CD4-positive, CD25-positive, alpha-beta regulatory T cell (primary cell): ENCODE results near the gene ATP5F1B. TPM values are rescaled to one million over a fixed set of nuclear protein-coding genes. Genes with fewer than 3 reads are reported as not detected.
A peak's percentile ranks its signal among the peaks of the same experiment; 100 is the strongest.

Source experiments
- ATAC-seq, 2 donors: fragments of 150-1000 bp; cut with Tn5 transposase; one replicate each; pipeline ENCODE4 v1.10.0; 2021; ENCODE audit warnings: low read depth in 2 of 2, moderate number of reproducible peaks in 2 of 2, moderate library complexity in 1 of 2
- DNase-seq, 3 donors: peaks; one replicate each; pipeline versions ENCODE4 v3.0.0 to v3.0.0-alpha.2; 2012 to 2022; ENCODE audit warnings: mixed read lengths in 1 of 3
- H3K27ac ChIP-seq: one replicate; pipeline ENCODE4 v1.7.0; 2013; ENCODE audit warnings: mild to moderate bottlenecking, low read length; ENCODE audit not compliant: insufficient read depth, poor library complexity, severe bottlenecking
- H3K27me3 ChIP-seq: one replicate; pipeline ENCODE4 v1.7.0; 2013; ENCODE audit warnings: low read length; ENCODE audit not compliant: control insufficient read depth, insufficient read depth
- H3K36me3 ChIP-seq: one replicate; pipeline ENCODE4 v1.7.0; 2013; ENCODE audit warnings: mild to moderate bottlenecking, low read length, moderate library complexity; ENCODE audit not compliant: control insufficient read depth, insufficient read depth
- H3K4me1 ChIP-seq: 2 replicates; pipeline ENCODE4 v1.7.0; 2013; ENCODE audit warnings: mild to moderate bottlenecking, low read length; ENCODE audit not compliant: insufficient read depth, control insufficient read depth, poor library complexity, severe bottlenecking
- H3K4me3 ChIP-seq: one replicate; pipeline ENCODE4 v1.7.0; 2013; ENCODE audit warnings: low read depth, mild to moderate bottlenecking, low read length, moderate library complexity
- H3K9me3 ChIP-seq, 2 experiments: 1 replicate in 1 of 2; 2 replicates in 1 of 2; pipeline ENCODE4 v1.7.0; 2013; ENCODE audit warnings: low read length in 2 of 2, mild to moderate bottlenecking in 1 of 2, moderate library complexity in 1 of 2; ENCODE audit not compliant: control insufficient read depth in 2 of 2
- H3K27ac Mint-ChIP-seq, 3 donors: one replicate each; pipeline ENCODE4 v1.8.0; 2020 to 2022; ENCODE audit warnings: mild to moderate bottlenecking in 3 of 3, mixed read lengths in 3 of 3, moderate library complexity in 2 of 3
- H3K27me3 Mint-ChIP-seq: one replicate; pipeline ENCODE4 v1.8.0; 2022; ENCODE audit warnings: mild to moderate bottlenecking, mixed read lengths
- H3K36me3 Mint-ChIP-seq: one replicate; pipeline ENCODE4 v1.8.0; 2020; ENCODE audit warnings: mixed read lengths
- H3K4me1 Mint-ChIP-seq, 4 donors: one replicate each; pipeline ENCODE4 v1.8.0; 2020 to 2022; ENCODE audit warnings: mixed read lengths in 4 of 4, mild to moderate bottlenecking in 1 of 4
- H3K4me3 Mint-ChIP-seq, 4 donors: one replicate each; pipeline ENCODE4 v1.8.0; 2020 to 2022; ENCODE audit warnings: mild to moderate bottlenecking in 4 of 4, mixed read lengths in 4 of 4, moderate library complexity in 3 of 4
- H3K9me3 Mint-ChIP-seq, 7 donors: one replicate each; pipeline ENCODE4 v1.8.0; 2020 to 2022; ENCODE audit warnings: mixed read lengths in 7 of 7, mild to moderate bottlenecking in 3 of 7, moderate library complexity in 2 of 7
- polyA plus RNA-seq, 4 donors: library from polyadenylated mRNA; unstranded; fragments of 300-500 nt; fragmentation: Illumina TruSeq; gene quantifications; one replicate each; pipeline ENCODE4 v1.2.3, GENCODE V29; 2021
- total RNA-seq: library from RNA; stranded (reverse); gene quantifications from one replicate; pipeline ENCODE4 v1.2.3, GENCODE V29; 2022

The ATP5F1B gene
- total and polyA plus RNA-seq, 5 donors from 2014 or later, result 277 to 1,082 (median 820) TPM

GRCh38 chr12:56682323-56682722 lies 36.5 kb upstream of the ATP5F1B start:
- DNase-seq, result no peak
- Histone ChIP-seq H3K27me3 (no peaks in the 10 kb centered on the region), H3K27ac (peak overlapping the region; percentile 99), H3K9me3 (no peaks in the 10 kb centered on the region), H3K4me3 (peak overlapping the region; percentile 10), H3K36me3 (peaks cover 20% of the 10 kb centered on the region), H3K4me1 (peaks cover 76% of the 10 kb centered on the region)
- peak overlapping the region; percentile 72 to 97 (median 90) for H3K27ac Mint-ChIP-seq
- peaks cover 17 to 76% (median 47%) of the 10 kb centered on the region in 4 donors for H3K4me1 Mint-ChIP-seq
- H3K36me3 Mint-ChIP-seq, result peaks cover 11% of the 10 kb centered on the region
- H3K27me3 Mint-ChIP-seq, result peaks cover 9% of the 10 kb centered on the region
- H3K9me3 Mint-ChIP-seq, result no peaks in the 10 kb centered on the region
- H3K4me3 Mint-ChIP-seq, result peak overlapping the region; percentile 95 to 100 (median 98)
- no peak for ATAC-seq

GRCh38 chr12:56679883-56680575 lies 34.2 kb upstream of the ATP5F1B start:
- Histone ChIP-seq H3K27me3 (no peaks in the 10 kb centered on the region), H3K9me3 (no peaks in the 10 kb centered on the region)
- DNase-seq, result no peak

DNA sequence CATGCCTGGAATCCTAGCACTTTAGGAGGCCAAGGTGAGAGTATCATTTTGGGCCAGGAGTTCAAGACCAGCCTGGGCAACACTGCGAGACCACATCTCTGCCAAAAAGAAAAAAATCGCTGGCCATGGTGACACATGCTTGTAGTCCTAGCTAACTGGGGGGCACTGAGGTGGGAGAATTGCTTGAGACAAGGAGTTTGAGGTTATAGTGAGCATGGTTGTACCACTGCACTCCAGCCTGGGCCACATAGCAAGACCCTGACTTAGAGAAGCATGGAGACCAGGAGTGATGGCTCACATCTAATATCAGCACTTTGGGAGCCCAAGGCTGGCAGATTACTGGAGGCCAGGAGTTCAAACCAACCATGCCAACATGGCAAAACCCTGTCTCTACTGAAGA lies 33.1 kb upstream of the ATP5F1B start:
- Histone ChIP-seq H3K4me1 (peaks cover 77% of the 10 kb centered on the region), H3K4me3 (no peak overlapping the region), H3K36me3 (peaks cover 20% of the 10 kb centered on the region), H3K27ac (peak overlapping the region; percentile 25), H3K9me3 (no peaks in the 10 kb centered on the region), H3K27me3 (no peaks in the 10 kb centered on the region)
- no peak for ATAC-seq
- DNase-seq, result no peak
- Mint-ChIP-seq H3K27me3 (peaks cover under 1% of the 10 kb centered on the region), H3K27ac (peak overlapping the region in 2 of 3 donors; percentile 31 to 73), H3K4me3 (peak overlapping the region; percentile 10 to 78 (median 60)), H3K36me3 (peaks cover 10% of the 10 kb centered on the region), H3K9me3 (no peaks in the 10 kb centered on the region), H3K4me1 (peaks cover 13 to 82% (median 50%) of the 10 kb centered on the region in 4 donors)

More at GRCh38 chr12:56679883-56680575, 34.2 kb upstream of the ATP5F1B start:
- Mint-ChIP-seq H3K9me3 (no peaks in the 10 kb centered on the region), H3K27me3 (peaks cover 9% of the 10 kb centered on the region), H3K36me3 (peaks cover 6% of the 10 kb centered on the region), H3K27ac (peak overlapping the region; percentile 10 to 76 (median 51)), H3K4me1 (peaks cover 19 to 85% (median 56%) of the 10 kb centered on the region in 4 donors), H3K4me3 (peak overlapping the region; percentile 38 to 78 (median 49))
- Histone ChIP-seq H3K4me1 (peaks cover 80% of the 10 kb centered on the region), H3K27ac (peak overlapping the region; percentile 19), H3K4me3 (no peak overlapping the region), H3K36me3 (peaks cover 20% of the 10 kb centered on the region)
- ATAC-seq, result no peak

DNA sequence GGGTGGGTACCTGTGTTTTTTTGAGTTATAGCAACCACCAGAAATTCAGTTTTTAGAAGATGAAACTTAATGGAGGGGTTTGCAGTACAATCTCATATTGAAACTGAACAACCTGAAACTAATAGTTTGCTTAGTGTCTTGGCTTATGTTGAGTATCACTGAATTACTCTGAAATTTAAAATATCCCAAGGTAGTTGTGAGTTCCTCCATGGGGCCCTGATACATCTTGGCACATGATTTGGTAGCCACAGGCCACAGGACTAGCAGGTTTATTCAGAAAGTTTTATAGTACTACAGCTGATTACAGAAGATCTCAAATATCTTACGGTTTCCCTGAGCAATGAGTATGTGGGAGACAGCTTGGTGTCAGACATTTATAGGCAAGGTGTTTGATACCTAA lies 31.9 kb upstream of the ATP5F1B start:
- Histone ChIP-seq H3K27me3 (no peaks in the 10 kb centered on the region), H3K4me3 (peak overlapping the region; percentile 43), H3K36me3 (peaks cover 22% of the 10 kb centered on the region), H3K9me3 (no peaks in the 10 kb centered on the region), H3K27ac (peak overlapping the region; percentile 25), H3K4me1 (peaks cover 76% of the 10 kb centered on the region)
- Mint-ChIP-seq H3K36me3 (peaks cover 15% of the 10 kb centered on the region), H3K4me3 (peak overlapping the region in 2 of 4 donors; percentile 46 to 64), H3K4me1 (peaks cover 18 to 86% (median 54%) of the 10 kb centered on the region in 4 donors), H3K27me3 (no peaks in the 10 kb centered on the region), H3K27ac (peak overlapping the region; percentile 14 to 58 (median 36)), H3K9me3 (no peaks in the 10 kb centered on the region)
- peak in 1 of 2 donors; percentile 22 for ATAC-seq
- no peak for DNase-seq

- DNase-seq, result no peak
- no peaks in the 10 kb centered on the region for H3K9me3 ChIP-seq
- peak overlapping the region; percentile 57 for H3K27ac ChIP-seq
- peak overlapping the region; percentile 43 for H3K4me3 ChIP-seq
- Mint-ChIP-seq H3K4me3 (peak overlapping the region in 2 of 4 donors; percentile 46 to 47), H3K4me1 (peaks cover 21 to 86% (median 55%) of the 10 kb centered on the region in 4 donors), H3K27me3 (no peaks in the 10 kb centered on the region), H3K27ac (peak overlapping the region in 2 of 3 donors; percentile 4 to 23), H3K9me3 (no peaks in the 10 kb centered on the region), H3K36me3 (peaks cover 12% of the 10 kb centered on the region)
- ATAC-seq, result no peak
- H3K27me3 ChIP-seq, result no peaks in the 10 kb centered on the region
- H3K4me1 ChIP-seq, result peaks cover 76% of the 10 kb centered on the region
- peaks cover 24% of the 10 kb centered on the region for H3K36me3 ChIP-seq
Measured at GRCh38 chr12:56676851-56677580, 31.2 kb upstream of the ATP5F1B start.

- Histone ChIP-seq H3K27me3 (no peaks in the 10 kb centered on the region), H3K27ac (no peak overlapping the region), H3K4me3 (no peak overlapping the region), H3K36me3 (peaks cover 57% of the 10 kb centered on the region), H3K9me3 (no peaks in the 10 kb centered on the region), H3K4me1 (peaks cover 38% of the 10 kb centered on the region)
- Mint-ChIP-seq H3K4me3 (no peak overlapping the region), H3K27me3 (no peaks in the 10 kb centered on the region), H3K36me3 (peaks cover 28% of the 10 kb centered on the region), H3K9me3 (no peaks in the 10 kb centered on the region), H3K4me1 (peaks cover 22 to 57% (median 38%) of the 10 kb centered on the region in 4 donors), H3K27ac (peak overlapping the region in 2 of 3 donors; percentile 44 to 53)
- DNase-seq (no peak), ATAC-seq (no peak)
Measured at GRCh38 chr12:56671608-56672007, 25.8 kb upstream of the ATP5F1B start.

GRCh38 chr12:56670836-56671235 lies 25.1 kb upstream of the ATP5F1B start:
- DNase-seq, result no peak
- Mint-ChIP-seq H3K27me3 (no peaks in the 10 kb centered on the region), H3K9me3 (no peaks in the 10 kb centered on the region), H3K36me3 (peaks cover 32% of the 10 kb centered on the region), H3K4me3 (no peak overlapping the region), H3K27ac (peak overlapping the region in 1 of 3 donors; percentile 71), H3K4me1 (peaks cover 22 to 50% (median 35%) of the 10 kb centered on the region in 4 donors)
- ATAC-seq, result no peak
- H3K36me3 ChIP-seq, result peaks cover 65% of the 10 kb centered on the region
- no peaks in the 10 kb centered on the region for H3K9me3 ChIP-seq
- peak overlapping the region; percentile 6 for H3K27ac ChIP-seq
- no peak overlapping the region for H3K4me3 ChIP-seq
- peaks cover 31% of the 10 kb centered on the region for H3K4me1 ChIP-seq
- no peaks in the 10 kb centered on the region for H3K27me3 ChIP-seq
